GM18870 (cell line): Measurements from ENCODE around the gene GNAS.

Experiments used
- ATAC-seq: cut with Tn5 transposase; IDR thresholded peaks from one replicate; pipeline ENCODE4 v1.9.1; 2021; ENCODE audit warnings: moderate library complexity; ENCODE audit not compliant: unreplicated experiment

The GNAS gene

DNA sequence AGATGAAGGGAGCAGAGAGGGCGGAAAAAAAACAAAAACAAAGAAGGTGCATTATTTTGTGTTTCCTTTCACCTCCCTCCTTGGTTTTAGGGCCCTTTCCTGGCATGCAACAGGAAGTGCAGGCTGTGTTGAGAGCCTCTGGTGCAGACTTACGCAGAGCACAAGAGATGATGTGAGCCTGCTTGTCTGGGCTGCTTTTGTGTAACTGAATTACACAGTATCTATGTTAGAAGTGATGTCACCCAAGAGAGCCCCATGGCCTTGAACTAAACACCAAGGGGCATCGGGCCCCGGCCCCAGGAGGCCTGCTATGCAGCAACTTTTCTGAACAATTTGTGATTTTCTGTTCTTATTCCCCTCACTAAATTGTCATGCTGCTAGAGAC lies 25.5 kb downstream of the GNAS start:
- no peak for ATAC-seq

DNA sequence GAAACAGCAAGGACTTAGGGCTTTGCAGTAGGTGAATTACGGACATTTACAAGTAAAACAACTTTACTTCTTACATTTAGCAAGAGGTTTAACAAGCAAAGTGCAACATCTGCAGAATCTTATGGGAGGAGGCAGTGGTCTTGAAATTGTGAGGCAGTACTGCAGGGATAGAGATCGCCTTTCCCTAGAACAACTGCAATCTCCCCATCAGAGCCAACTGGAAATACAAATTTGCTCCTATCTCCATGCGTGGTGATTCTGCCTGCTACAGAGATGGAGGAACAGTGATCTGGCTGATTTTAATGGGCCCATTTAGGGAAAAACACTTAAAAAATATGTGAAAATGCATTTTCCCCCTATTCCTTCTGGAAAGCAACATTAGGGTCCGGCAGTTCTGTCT lies 25.9 kb downstream of the GNAS start:
- no peak for ATAC-seq

DNA sequence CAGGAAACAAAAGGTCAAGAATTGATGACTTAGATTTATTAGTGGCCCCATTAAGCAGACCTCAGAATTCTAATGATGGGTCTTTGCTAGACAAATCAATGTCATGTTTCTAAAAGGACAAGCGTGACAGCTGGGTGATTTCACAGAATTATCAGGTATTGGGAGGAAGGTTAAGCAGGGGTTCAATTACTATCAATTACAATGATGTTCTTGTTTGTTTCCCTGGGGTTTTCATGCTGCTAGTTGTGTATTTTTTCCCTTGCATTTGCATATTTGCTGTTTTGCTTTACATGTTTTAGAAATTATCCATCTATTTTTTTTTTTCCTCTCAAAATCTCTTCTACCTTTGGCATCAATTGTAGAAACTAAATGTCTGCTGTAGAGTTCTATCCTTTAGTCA lies 27.9 kb downstream of the GNAS start:
- ATAC-seq: no peak

DNA sequence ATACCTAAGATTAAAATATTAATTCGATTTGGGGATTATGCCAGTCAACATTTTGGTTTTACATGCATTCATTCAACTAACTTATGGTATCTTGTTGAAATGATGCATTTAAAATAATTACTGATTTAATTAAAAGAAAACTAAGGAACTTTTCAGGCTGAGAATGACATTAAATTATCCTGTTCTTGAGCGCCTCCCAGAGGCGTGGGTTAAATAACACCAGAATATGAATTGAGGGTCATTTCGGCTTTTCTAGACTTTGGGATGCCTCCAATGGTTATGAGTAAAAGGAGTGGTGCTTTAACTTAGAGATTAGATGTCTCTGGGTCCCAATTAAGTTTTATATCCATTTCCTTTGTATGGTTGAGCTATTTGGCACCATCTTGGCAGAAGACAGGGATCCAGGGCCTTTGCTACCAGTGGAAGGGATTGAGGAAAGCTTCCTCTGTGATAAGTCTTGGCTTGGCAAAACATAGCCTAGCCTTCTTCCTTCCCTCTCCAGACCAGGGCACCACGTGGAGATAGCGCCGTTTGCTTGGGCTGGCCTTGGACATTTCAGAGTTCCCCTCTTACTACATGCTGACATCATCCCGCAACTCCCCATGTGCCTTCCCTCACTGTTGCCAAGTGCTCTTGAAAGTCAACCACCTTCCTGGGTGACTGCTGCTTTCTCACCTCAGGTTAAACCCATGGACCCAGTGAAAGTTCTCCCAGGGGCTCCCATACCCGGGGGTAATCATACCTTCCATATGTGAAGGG lies 28.7 kb downstream of the GNAS start:
- no peak for ATAC-seq

DNA sequence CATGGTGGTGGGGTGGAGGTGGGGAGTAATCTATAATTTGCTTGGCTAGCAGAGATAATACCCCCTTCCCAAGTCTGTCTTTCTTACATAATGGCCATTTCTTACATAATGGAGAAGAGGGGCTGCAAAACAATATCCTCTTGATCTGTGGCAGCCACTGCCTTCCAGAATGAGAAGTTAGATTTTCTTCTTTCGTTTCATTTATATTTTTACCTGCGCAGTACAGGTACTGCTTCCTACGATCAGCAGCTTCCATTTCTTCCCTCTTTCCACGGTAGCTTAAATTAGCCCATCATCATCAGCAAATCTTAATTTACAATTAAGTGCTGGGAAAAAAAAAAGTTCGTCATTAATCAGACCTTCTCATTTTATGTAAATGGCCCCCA lies 30.2 kb downstream of the GNAS start:
- ATAC-seq: no peak

DNA sequence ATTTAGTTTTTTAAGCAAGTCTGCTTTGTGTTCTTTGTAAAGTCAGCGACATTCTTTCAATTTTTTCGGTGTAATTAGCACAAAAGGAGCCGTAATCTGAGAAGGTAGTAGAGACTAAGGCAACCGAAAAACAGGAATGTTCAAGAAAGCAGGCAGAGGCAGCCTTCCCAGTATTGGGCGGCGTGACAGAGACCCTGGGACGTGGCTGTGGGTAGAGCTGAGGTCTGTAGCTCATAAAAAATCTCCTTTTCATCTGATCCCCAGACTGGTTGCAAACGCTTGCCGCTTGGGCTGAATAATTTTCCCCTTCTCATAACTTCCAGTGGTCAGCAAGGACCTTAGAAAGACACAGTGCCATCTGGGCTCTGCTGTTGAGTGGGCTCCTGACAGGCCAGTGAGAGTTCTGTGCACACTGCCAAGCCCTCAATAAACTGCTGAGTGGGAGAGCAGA lies 30.8 kb downstream of the GNAS start:
- ATAC-seq: no peak

DNA sequence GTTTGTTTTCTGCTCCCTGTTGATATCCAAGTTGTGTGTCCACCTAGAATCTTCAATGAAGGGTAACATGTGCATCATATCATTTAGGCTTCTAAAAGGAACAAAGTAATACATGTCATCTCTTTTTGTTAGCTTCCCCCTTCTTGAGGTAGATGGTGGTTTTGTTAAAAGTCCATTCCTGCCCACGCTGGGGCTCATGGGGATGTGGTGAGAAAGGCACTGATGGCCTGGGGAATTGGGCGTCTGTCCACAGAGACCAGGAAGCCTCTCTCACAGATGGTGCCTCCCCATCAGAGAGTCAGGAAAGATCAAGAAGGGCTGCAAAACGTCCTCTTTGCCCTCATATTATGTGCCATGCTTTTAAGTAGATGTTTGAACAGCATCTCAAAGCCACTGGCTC lies 32.5 kb downstream of the GNAS start:
- ATAC-seq: no peak

DNA sequence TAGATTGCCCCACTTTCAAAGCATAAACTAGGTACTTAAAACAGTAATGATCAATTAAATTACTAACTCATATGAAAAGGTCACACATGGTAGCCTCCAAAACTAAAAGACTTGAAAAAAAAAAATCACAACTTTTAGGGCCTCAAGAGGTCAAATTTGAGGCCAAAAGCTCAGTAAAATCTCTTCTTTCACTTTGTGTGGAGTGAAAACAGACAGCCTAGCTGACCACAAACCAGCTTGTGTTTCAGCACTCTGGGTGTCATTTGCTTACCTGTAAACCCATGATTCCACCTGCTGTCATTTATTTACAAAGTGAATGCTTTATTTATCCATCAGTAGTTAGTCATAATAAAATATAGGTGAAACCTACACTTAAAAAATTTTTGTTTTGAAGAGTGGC lies 34.0 kb downstream of the GNAS start:
- no peak for ATAC-seq

DNA sequence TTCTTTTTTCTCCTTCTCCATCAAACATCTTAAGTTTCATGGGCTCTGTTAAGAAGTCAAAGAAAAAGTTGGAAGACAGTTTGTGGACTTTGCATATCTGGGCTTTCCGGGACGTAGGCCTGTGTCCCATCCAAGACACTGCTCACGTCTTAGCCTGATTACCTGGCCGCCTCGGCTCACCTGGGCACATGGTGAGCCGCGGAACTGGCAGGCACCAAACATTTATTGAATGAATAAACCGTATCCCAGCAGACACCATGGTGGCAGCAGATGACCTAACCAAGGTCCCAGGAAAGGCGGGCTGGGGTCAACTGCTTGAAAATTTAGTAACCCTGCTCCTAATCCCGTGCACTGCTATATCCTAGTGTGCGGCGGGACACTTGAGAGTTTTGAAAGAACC lies 35.6 kb downstream of the GNAS start:
- ATAC-seq: no peak

DNA sequence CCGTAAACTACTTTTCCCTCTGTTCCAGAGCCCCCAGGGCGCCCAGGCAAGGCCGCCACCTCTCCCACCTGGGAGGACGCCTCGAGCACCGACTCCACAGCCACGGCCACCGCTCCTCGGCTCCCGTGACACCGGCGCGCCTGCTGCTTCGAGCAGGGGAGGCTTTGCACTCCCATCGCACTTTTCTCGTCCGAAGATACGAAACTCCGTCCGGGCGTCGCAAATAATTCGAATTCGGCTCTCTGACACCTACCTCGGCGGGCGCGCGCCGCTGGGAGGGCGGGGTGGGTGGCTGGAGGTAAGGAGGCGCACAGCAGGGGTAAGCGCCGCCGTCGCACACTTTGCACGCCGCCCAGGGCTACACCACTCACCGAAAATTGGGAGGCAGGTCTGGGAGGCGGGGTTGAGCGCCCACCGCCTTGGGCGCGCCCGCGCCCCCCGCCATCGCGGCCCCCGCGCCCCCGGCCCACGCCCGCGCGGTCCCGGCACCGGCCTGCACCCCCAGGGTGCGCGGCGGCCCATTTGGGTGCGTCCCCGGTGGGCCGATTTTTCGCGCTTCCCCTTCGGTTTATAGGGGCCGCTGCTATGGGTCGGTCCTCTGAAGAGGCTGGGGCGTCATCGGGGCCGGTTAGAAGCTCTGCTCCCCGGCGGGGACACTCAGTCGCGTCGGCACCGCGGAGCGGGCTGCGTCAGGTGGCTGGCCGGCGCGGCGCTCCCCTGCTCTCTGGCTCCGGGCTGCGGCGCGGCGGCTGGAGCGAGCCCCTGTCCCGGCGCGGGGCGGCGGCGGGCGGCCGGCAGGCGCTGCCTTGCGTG lies 36.2 kb downstream of the GNAS start:
- no peak for ATAC-seq

DNA sequence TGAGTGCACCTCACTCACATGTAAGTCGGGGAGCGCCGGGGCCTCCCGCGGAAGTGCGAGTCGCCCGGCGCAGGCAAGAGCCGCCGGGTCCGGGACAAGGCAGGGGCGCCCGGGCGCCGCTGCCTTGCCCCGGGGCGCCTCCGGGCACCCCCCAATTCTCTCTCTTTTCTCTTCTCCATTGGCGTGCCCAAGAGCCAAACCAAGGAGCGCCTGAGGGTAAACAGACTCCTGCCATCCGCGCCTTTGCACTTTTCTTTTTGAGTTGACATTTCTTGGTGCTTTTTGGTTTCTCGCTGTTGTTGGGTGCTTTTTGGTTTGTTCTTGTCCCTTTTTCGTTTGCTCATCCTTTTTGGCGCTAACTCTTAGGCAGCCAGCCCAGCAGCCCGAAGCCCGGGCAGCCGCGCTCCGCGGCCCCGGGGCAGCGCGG lies 36.8 kb downstream of the GNAS start:
- no peak for ATAC-seq

DNA sequence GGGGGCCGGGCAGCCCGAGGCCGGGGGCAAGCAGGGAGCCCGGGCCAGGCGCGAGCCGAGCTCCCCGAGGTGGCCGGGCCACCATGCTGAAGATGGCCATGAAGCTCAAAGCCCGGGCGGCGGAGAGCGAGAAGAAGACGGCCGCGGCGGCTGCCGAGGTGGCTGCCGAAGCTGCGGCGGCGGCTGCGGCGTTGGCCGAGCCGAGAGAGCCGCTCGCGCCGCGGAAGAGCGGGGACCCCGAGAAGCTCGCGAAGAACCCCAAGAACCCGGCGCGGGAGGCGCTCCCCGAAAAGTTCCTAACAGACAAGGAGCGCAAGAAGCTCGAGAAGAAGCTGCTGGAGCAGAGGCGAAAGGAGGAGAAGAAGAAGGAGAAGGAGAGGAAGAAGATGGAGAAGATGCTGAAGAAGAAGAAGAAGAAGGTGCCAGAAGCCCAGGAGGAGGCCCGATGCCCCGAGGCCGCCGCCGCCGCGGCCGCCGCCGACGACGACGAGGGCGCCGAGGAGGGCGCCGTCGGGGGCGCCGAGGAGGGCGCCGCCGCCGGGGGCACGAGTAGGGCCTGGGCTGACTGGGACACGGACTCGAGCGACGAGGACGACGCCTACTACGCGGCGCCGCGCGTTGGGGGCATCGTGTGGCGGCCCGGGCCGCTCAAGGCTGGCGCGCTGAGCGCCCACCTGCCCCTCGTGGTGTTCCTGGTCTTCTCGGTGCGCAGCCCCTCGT lies 37.4 kb downstream of the GNAS start:
- ATAC-seq: no peak

DNA sequence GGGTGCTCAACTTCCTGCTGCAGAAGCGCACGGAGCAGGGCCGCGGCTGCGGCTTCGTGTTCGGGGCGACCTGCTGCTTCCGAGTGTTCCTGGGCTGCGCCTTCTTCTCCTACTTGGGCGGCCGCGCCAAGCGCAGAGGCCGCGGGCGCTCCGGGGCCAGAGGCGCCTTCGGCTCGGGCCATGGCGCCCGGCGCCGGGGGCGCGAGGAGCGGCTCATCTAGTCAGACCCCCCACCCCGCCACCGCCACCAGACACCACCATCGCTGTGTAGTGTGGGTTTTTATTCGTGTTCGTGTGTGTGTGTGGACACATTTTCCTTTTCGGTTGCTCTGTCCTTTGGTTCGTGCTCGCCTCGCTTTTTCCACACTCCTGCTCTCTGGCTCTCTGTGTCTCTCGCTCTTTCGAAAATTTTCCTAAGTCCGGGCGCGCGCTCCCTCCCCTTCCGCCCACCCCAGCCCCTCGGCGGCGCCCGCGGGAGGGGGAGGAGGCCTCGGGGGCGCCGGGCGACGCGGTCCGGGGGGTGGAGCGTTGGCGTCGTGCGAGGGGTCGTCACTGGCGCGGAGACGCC lies 38.1 kb downstream of the GNAS start:
- no peak for ATAC-seq

DNA sequence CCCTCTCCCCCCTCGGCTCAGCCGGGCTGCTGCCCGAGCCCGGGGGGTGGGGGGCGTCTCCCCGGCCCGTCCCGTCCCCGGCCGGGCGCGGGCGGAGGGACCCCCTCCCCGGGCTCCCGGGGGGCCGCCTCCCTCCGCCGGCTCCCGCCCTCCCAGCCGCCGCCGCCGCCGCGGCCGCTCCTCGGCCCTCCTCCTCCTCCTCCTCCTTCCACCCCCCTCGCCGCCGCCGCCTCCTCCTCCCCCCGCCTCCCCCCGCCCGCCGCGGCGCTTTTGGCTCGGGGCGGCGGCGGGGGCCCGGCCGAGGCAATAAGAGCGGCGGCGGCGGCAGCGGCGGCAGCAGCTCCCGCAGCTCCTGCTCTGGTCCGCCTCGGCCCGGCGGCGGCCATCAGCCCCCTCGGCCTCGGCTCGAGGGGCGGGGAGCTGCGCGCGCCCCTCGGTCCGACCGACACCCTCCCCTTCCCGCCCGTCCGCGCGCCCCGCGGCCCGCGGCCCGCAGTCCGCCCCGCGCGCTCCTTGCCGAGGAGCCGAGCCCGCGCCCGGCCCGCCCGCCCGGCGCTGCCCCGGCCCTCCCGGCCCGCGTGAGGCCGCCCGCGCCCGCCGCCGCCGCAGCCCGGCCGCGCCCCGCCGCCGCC lies 38.7 kb downstream of the GNAS start:
- no peak for ATAC-seq

DNA sequence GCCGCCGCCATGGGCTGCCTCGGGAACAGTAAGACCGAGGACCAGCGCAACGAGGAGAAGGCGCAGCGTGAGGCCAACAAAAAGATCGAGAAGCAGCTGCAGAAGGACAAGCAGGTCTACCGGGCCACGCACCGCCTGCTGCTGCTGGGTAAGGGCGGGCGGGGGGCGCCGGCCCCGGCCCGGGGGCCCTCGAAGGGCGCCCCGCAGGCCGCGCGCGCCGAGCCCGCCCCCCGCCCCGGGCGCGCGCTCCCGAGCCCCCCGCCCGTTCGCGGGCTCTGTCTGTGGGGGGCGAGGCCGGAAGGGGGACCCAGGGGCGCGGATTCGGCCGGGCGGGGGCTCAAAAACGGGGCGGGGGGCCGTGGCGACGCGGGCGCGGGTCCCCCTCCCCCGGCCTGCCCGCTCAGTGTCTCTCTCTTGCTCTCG lies 39.2 kb downstream of the GNAS start:
- no peak for ATAC-seq

DNA sequence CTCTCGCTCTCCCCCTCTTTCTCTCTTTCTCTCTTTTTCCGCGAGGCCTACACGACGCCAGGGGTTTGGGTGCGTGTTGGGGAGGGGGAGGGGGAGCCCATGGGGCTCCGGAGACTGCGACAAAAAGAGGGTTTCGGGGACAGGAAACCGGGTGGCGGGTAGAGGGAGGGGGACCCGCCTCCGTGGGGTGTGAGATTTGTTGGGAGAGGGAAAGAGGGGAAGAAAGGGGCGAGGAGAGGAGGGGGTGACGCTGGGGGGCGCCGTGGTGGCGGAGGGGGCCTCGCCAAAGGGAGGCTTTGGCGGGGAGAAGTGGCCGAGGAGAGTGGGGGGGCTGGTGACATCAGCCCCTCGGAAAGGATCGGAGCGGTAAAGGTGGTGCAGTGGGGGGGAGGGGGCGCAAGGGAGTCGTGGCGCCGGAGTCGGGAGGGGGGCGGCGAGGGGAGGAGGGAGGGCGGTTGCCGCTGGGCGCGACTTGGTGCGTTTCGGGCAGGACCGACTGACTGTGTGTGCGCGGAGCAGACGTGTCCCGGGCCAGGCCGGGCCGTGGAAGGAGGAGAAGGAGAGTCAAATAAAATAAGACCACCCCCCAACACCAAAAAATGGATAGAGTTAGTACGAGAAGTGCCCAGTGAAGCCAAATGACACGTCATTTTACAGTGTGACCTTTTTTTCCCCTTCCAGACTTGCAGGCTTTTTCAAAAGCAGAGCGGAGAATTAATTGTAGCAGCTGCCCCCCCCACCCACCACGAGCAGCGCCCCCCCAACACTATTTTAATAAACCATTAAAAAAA lies 39.8 kb downstream of the GNAS start:
- no peak for ATAC-seq

DNA sequence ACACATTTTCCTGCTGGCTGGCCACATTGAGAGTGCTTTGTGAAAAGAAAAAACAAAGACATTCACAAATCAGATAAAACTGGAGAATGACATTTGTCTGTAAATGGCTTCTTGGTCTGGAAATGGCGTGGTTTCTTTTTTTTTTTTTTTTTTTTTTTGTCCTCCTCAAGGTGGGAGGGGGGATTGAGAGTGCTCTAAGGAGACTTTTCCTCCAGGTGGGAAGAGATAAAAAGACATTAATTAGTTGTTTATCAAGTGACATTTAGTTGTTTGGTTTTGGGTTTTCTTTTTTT lies 40.4 kb downstream of the GNAS start:
- ATAC-seq: no peak

DNA sequence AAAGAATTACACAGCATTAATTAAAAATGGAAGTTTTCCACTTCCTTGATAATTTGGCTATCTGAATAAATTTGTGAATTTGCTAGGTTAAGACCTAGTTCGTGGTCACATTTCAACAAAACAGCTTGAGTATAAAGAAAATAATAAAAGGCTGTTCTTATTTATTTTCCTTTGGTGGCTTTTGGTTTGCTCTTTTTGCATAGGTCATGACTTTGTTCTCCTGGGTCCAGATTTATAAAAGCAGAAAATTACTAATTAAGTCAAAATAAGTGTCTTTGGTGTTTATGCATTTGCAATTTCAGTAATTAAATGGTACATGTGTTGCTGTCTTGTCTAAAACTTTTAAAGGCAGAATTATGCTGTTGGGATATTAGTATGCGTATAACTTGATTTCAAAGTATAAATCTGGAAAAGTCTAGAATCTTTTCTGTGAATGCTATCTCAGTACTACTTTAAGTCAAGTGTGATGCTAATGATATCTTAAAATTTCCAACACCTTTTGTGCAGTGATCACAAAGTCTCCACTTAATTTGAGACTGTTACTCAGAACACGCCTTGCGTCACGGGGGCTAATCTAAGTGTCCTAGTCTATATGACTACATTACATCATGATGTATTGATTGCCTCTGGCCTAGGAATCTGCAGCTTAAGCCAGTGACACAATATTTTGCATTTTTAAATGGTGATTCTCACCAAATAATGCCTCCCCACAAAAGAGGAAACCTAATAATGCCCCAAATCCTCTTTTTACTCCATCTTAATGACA lies 41.0 kb downstream of the GNAS start:
- no peak for ATAC-seq

DNA sequence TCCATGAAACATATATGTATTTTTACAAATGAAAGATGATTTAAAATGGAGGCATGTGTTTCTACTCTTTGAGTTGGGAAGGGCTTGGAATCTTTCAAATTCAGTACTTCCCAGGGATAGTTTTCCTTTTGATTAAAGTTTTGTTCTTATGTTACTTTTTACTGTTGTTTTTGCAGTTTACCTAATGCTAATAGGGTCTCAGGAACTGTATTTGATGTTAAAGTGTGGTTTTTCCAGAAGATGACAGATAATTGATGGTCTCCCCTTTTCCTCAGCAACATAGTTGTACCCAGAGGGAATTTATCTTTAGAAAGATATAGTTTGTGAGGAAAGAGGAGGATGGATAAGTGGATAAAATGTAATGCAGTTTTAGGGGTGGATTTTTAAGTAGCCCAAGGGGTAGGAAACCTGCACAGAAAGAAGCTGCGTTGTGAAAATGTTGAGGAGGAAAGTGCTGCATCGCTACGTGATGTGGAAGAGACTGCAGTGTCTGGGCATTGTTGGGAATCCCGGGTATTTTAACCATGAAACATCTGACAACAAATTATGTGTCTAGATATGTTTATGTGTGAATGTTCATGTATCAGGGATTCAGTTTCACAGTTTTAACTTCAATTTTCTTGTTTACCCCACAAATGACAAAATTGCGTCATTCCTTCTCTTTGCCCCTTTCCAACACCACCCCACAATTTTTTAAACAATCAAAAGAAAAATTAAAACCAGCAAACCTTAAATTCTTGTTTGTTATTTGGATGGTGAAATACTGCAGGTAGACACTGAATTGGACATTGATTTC lies 42.3 kb downstream of the GNAS start:
- ATAC-seq: no peak
